ENCODE data around the gene KCNAB2.

Gene KCNAB2

GRCh38 chr1:6134741-6135510 lies 89.2 kb downstream of the KCNAB2 start:
- no peak for DNase-seq

GRCh38 chr1:6136516-6137220 lies 91.0 kb downstream of the KCNAB2 start:
- no peak for DNase-seq

- DNase-seq, result no peak
These were observed 92.1 kb downstream of the KCNAB2 start for GRCh38 chr1:6137758-6138157.

GRCh38 chr1:6140413-6140812 lies 94.7 kb downstream of the KCNAB2 start:
- no peak for DNase-seq

GRCh38 chr1:6141592-6141991 lies 95.9 kb downstream of the KCNAB2 start:
- DNase-seq, result no peak

GRCh38 chr1:6142036-6142621 lies 96.4 kb downstream of the KCNAB2 start:
- no peak for DNase-seq

- no peak for DNase-seq
These were observed 97.0 kb downstream of the KCNAB2 start for GRCh38 chr1:6142734-6143133.

- DNase-seq, result no peak
These were observed 97.7 kb downstream of the KCNAB2 start for GRCh38 chr1:6143395-6143794.

- DNase-seq, result no peak
These were observed 98.5 kb downstream of the KCNAB2 start for GRCh38 chr1:6144175-6144574.

GRCh38 chr1:6144647-6145395 lies 99.1 kb downstream of the KCNAB2 start:
- no peak for DNase-seq

GRCh38 chr1:6145396-6145750 lies 99.7 kb downstream of the KCNAB2 start:
- DNase-seq, result no peak

- no peak for DNase-seq
These were observed 100.2 kb downstream of the KCNAB2 start for GRCh38 chr1:6145864-6146410.

GRCh38 chr1:6148497-6149241 lies 103.0 kb downstream of the KCNAB2 start:
- DNase-seq, result no peak

- DNase-seq, result no peak
These were observed 103.9 kb downstream of the KCNAB2 start for GRCh38 chr1:6149597-6149996.

- DNase-seq, result no peak
These were observed 104.6 kb downstream of the KCNAB2 start for GRCh38 chr1:6150006-6150938.
